Caco-2 (cell line): ENCODE measurements around the gene ETFA. TPM values are rescaled to one million over a fixed set of nuclear protein-coding genes. Genes with fewer than 3 reads are reported as not detected.
A peak's percentile ranks its signal among the peaks of the same experiment; 100 is the strongest.
"Not testable (repeated sequence)": the region's sequence is repeated elsewhere in the genome, so short reads cannot be mapped to it uniquely, and the experiment has no call there.

ENCODE experiments used
- BruUV-seq: library from RNA; stranded (reverse); fragments of 400-500 nt; replicated peaks from 2 replicates; lab custom pipeline; 2021; lab: Mats Ljungman, UMichigan
- CTCF ChIA-PET: fragments of 300-600 bp; sonication (Branson Sonifier 250); formaldehyde crosslinking; loops from one replicate; lab custom pipeline; 2022; ENCODE audit warnings: antibody characterized with exemption; lab: Charles Lee
- POLR2A ChIA-PET: fragments of 300-600 bp; sonication (Branson Sonifier 250); formaldehyde crosslinking; loops from one replicate; lab custom pipeline; 2022; ENCODE audit warnings: antibody characterized with exemption; lab: Charles Lee
- DNase-seq, 2 experiments: peaks; one replicate each; pipeline versions ENCODE4 v3.0.0 to v3.0.0-alpha.2; 2020 to 2022
- H3K27me3 ChIP-seq: replicated peaks from 2 replicates; pipeline ENCODE4 v1.6.0; 2011; ENCODE audit warnings: low read length; ENCODE audit not compliant: control insufficient read depth, insufficient read depth
- H3K36me3 ChIP-seq: 2 replicates; pipeline ENCODE4 v1.5.1; 2011; ENCODE audit warnings: low read length; ENCODE audit not compliant: control insufficient read depth, insufficient read depth
- H3K4me1 ChIP-seq: fragments of 250-450 bp; sonication (Bioruptor Pico); 2 replicates; pipeline ENCODE4 v1.5.1; 2020; ENCODE audit warnings: mild to moderate bottlenecking
- H3K4me3 ChIP-seq: 2 replicates; pipeline ENCODE4 v1.5.1; 2011; ENCODE audit warnings: low read depth, mild to moderate bottlenecking, control low read depth, low read length
- H3K9me3 ChIP-seq: fragments of 250-450 bp; sonication (Bioruptor Pico); 2 replicates; pipeline ENCODE4 v1.5.1; 2020; ENCODE audit warnings: mild to moderate bottlenecking, moderate library complexity
- H3K27ac Mint-ChIP-seq: one replicate; pipeline ENCODE4 v1.8.0; 2022; ENCODE audit warnings: mixed read lengths; ENCODE audit not compliant: unreplicated experiment
- H3K27me3 Mint-ChIP-seq: one replicate; pipeline ENCODE4 v1.8.0; 2022; ENCODE audit warnings: mixed read lengths; ENCODE audit not compliant: insufficient read depth, unreplicated experiment
- H3K36me3 Mint-ChIP-seq: one replicate; pipeline ENCODE4 v1.8.0; 2022; ENCODE audit warnings: mild to moderate bottlenecking, mixed read lengths; ENCODE audit not compliant: insufficient read depth, unreplicated experiment
- H3K4me1 Mint-ChIP-seq: one replicate; pipeline ENCODE4 v1.8.0; 2022; ENCODE audit warnings: low read depth, mixed read lengths; ENCODE audit not compliant: unreplicated experiment
- H3K4me3 Mint-ChIP-seq: one replicate; pipeline ENCODE4 v1.8.0; 2022; ENCODE audit warnings: mild to moderate bottlenecking, moderate library complexity, mixed read lengths; ENCODE audit not compliant: unreplicated experiment
- H3K9me3 Mint-ChIP-seq: one replicate; pipeline ENCODE4 v1.8.0; 2022; ENCODE audit warnings: mixed read lengths; ENCODE audit not compliant: unreplicated experiment
- CTCF ChIP-seq, 2 experiments: fragments of 200-600 bp in 1 of 2; IDR thresholded peaks; 1 replicate in 1 of 2; 2 replicates in 1 of 2; pipeline versions ENCODE4 v1.5.1 to v1.8.0; 2011 to 2022; ENCODE audit warnings: antibody characterized with exemption in 1 of 2, control low read depth in 1 of 2, inconsistent platforms in 1 of 2, low read depth in 1 of 2, low read length in 1 of 2, mild to moderate bottlenecking in 1 of 2, moderate library complexity in 1 of 2; ENCODE audit not compliant: insufficient read depth in 1 of 2, severe bottlenecking in 1 of 2, unreplicated experiment in 1 of 2
- intact Hi-C: fragments of 100-400 bp; cut with micrococcal nuclease; formaldehyde crosslinking; loops from one replicate; pipeline ENCODE4 v1.10.0; 2022; ENCODE audit not compliant: unreplicated experiment
- total RNA-seq: library from RNA; stranded (reverse); gene quantifications from 2 replicates; pipeline ENCODE4 v1.2.3, GENCODE V29; 2022

The ETFA gene
- total RNA-seq, 1 experiment from 2014 or later = 260 TPM

GRCh38 chr15:76320012-76320411, 8.7 kb upstream of the ETFA start:
- intact Hi-C loops = no loop called here

GRCh38 chr15:76313731-76314130, 2.5 kb upstream of the ETFA start:
- Mint-ChIP-seq H3K36me3 (peaks cover 17% of the 10 kb centered on the region), H3K27ac (peak overlapping the region; percentile 40), H3K4me3 (no peak overlapping the region), H3K27me3 (no peaks in the 10 kb centered on the region), H3K4me1 (peaks cover 17% of the 10 kb centered on the region), H3K9me3 (no peaks in the 10 kb centered on the region)
- no peaks in the 10 kb centered on the region for H3K36me3 ChIP-seq
- no TSS peak for BruUV-seq
- intact Hi-C loops = no loop called here
- peak in 1 of 2 experiments; percentile 41 for DNase-seq
- no peak for TF ChIP-seq CTCF (IDR thresholded peaks at IDR 0.05; ENCODE audit: insufficient read depth in 1 of 2, low read depth in 1 of 2, low read length in 1 of 2, severe bottlenecking in 1 of 2, unreplicated experiment in 1 of 2)
- H3K4me3 ChIP-seq = no peak overlapping the region
- CTCF ChIA-PET = interaction anchor here (1.4 kb wide), 1 partner anchor 16 kb away, joined by 7 read pairs; no protein-coding TSS in a partner anchor
- peaks cover 37% of the 10 kb centered on the region for H3K4me1 ChIP-seq
- POLR2A ChIA-PET = interaction anchor here (1.3 kb wide), 1 partner anchor 32 kb away, joined by 4 read pairs; no protein-coding TSS in a partner anchor
- no peaks in the 10 kb centered on the region for H3K9me3 ChIP-seq
- H3K27me3 ChIP-seq = no peaks in the 10 kb centered on the region

More at GRCh38 chr15:76320012-76320411, 8.7 kb upstream of the ETFA start:
- no peaks in the 10 kb centered on the region for H3K4me1 Mint-ChIP-seq
- H3K27ac Mint-ChIP-seq = no peak overlapping the region
- no peaks in the 10 kb centered on the region for H3K9me3 Mint-ChIP-seq
- H3K36me3 Mint-ChIP-seq = no peaks in the 10 kb centered on the region
- no peak for DNase-seq
- Histone ChIP-seq H3K27me3 (no peaks in the 10 kb centered on the region), H3K4me3 (no peak overlapping the region), H3K9me3 (no peaks in the 10 kb centered on the region), H3K36me3 (no peaks in the 10 kb centered on the region), H3K4me1 (peaks cover 2% of the 10 kb centered on the region; the same call in 1 of the 2 replicates)
- ChIA-PET CTCF (no interaction called here), POLR2A (no interaction called here)
- H3K27me3 Mint-ChIP-seq = no peaks in the 10 kb centered on the region
- BruUV-seq = no TSS peak
- TF ChIP-seq CTCF (IDR thresholded peaks at IDR 0.05; ENCODE audit: insufficient read depth in 1 of 2, low read depth in 1 of 2, low read length in 1 of 2, severe bottlenecking in 1 of 2, unreplicated experiment in 1 of 2) = no peak
- no peak overlapping the region for H3K4me3 Mint-ChIP-seq

DNA sequence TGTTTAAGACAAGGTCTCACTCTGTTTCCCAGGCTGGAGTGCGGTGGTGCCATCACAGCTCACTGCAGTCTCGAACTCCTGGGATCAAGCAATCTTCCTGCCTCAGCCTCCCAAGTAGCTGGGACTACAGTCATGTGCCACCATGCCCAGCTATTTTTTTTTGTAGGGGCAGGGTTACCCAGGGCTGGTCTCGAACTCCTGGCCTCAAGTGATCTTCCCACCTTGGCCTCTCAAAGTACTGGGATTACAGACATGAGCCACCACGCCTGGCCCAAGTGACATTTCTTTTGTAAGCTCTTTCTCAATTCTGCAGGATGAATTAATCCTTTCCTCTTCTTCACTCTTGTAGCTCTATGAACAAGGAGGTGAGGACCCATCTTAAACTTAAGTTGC, 1.9 kb upstream of the ETFA start:
- H3K4me3 ChIP-seq, intact Hi-C loops, H3K9me3 ChIP-seq, H3K27me3 ChIP-seq, BruUV-seq, H3K9me3 Mint-ChIP-seq, H3K27me3 Mint-ChIP-seq, DNase-seq, H3K36me3 ChIP-seq: not testable (repeated sequence)
- Mint-ChIP-seq H3K4me1 (peaks cover 23% of the 10 kb centered on the region), H3K36me3 (peaks cover 22% of the 10 kb centered on the region), H3K4me3 (peak overlapping the region; percentile 63), H3K27ac (peak overlapping the region; percentile 40)
- ChIA-PET POLR2A (interaction anchor here (1.3 kb wide), 1 partner anchor 32 kb away, joined by 4 read pairs; no protein-coding TSS in a partner anchor), CTCF (interaction anchor here (0.8 to 1.4 kb wide), 2 partner anchors 17 to 23 kb away, joined by 4 to 7 read pairs; partner anchors contain the start of gene ISL2)
- peaks cover 40% of the 10 kb centered on the region for H3K4me1 ChIP-seq
